Stimulated activated CD4-positive, alpha-beta T cell treated with anti-CD3 and anti-CD28 coated beads, Interleukin-1b, Interleukin-23, amount 100 ng/mL, for 24 hours (primary cell): ENCODE measurements around the gene WNT3A.
A peak's percentile ranks its signal among the peaks of the same experiment; 100 is the strongest.

Source experiments
- DNase-seq, 4 experiments: peaks; one replicate each; pipeline ENCODE4 v3.0.0-alpha.2; 2020; ENCODE audit warnings: low read depth in 4 of 4, low spot score in 1 of 4

Gene WNT3A

GRCh38 chr1:228068359-228068758 is 61.6 kb downstream of the WNT3A start:
- no peak for DNase-seq

- no peak for DNase-seq
Observed at GRCh38 chr1:228070173-228070572, 63.4 kb downstream of the WNT3A start.

GRCh38 chr1:228070851-228071250 is 64.1 kb downstream of the WNT3A start:
- no peak for DNase-seq

- no peak for DNase-seq
Observed at GRCh38 chr1:228071839-228072657, 65.2 kb downstream of the WNT3A start.

GRCh38 chr1:228072658-228073043 is 65.9 kb downstream of the WNT3A start:
- no peak for DNase-seq

- no peak for DNase-seq
Observed at GRCh38 chr1:228073061-228073856, 66.5 kb downstream of the WNT3A start.

GRCh38 chr1:228073857-228074545 is 67.2 kb downstream of the WNT3A start:
- DNase-seq: no peak

GRCh38 chr1:228074954-228075730 is 68.3 kb downstream of the WNT3A start:
- DNase-seq: no peak

GRCh38 chr1:228075801-228076271 is 69.0 kb downstream of the WNT3A start:
- DNase-seq: no peak

GRCh38 chr1:228076796-228077430 is 70.1 kb downstream of the WNT3A start:
- DNase-seq: no peak

GRCh38 chr1:228077565-228078330 is 71.0 kb downstream of the WNT3A start:
- no peak for DNase-seq

- DNase-seq: no peak
Observed at GRCh38 chr1:228079013-228079412, 72.2 kb downstream of the WNT3A start.

- no peak for DNase-seq
Observed at GRCh38 chr1:228079601-228080263, 72.9 kb downstream of the WNT3A start.

- DNase-seq: no peak
Observed at GRCh38 chr1:228081144-228081543, 74.3 kb downstream of the WNT3A start.

- DNase-seq: no peak
Observed at GRCh38 chr1:228081578-228082213, 74.9 kb downstream of the WNT3A start.

GRCh38 chr1:228082214-228082917 is 75.6 kb downstream of the WNT3A start, which contains the start of gene ARF1:
Gene ARF1, plus strand, starts transcription at chr1:228082708. Its CDS starts 14,407 bp downstream, at chr1:228097115.
- peak; percentile 77 to 86 (median 82) for DNase-seq

- DNase-seq: no peak
Observed at GRCh38 chr1:228082918-228083870, 76.4 kb downstream of the WNT3A start.
